Peyer's patch (tissue), 4 donors: ENCODE results near the gene CMTM7.

ENCODE experiments used
- POLR2A ChIP-seq, 2 donors: fragments of 450-650 bp; IDR thresholded peaks; one replicate each; pipeline ENCODE4 v1.5.1; 2017; ENCODE audit warnings: antibody characterized with exemption in 2 of 2, mild to moderate bottlenecking in 2 of 2, moderate library complexity in 2 of 2
- TF ChIP-seq, protein P1 (sequence below), 6 experiments: fragments of 450-650 bp in 4 of 6; fragments of 200-600 bp in 2 of 6; sonication (generic) in 1 of 6; IDR thresholded peaks; one replicate each; pipeline ENCODE4 v1.5.1; 2017 to 2019; ENCODE audit warnings: antibody characterized with exemption in 6 of 6, mild to moderate bottlenecking in 3 of 6, moderate library complexity in 1 of 6

GRCh38 chr3:32359766-32360492 is 31.7 kb upstream of the CMTM7 start:
- TF ChIP-seq, protein P1, sequence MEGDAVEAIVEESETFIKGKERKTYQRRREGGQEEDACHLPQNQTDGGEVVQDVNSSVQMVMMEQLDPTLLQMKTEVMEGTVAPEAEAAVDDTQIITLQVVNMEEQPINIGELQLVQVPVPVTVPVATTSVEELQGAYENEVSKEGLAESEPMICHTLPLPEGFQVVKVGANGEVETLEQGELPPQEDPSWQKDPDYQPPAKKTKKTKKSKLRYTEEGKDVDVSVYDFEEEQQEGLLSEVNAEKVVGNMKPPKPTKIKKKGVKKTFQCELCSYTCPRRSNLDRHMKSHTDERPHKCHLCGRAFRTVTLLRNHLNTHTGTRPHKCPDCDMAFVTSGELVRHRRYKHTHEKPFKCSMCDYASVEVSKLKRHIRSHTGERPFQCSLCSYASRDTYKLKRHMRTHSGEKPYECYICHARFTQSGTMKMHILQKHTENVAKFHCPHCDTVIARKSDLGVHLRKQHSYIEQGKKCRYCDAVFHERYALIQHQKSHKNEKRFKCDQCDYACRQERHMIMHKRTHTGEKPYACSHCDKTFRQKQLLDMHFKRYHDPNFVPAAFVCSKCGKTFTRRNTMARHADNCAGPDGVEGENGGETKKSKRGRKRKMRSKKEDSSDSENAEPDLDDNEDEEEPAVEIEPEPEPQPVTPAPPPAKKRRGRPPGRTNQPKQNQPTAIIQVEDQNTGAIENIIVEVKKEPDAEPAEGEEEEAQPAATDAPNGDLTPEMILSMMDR (IDR thresholded peaks at IDR 0.05): no peak
- no peak for TF ChIP-seq POLR2A (IDR thresholded peaks at IDR 0.05)
